Left lung (tissue), 10 donors: ENCODE measurements around the gene TNFRSF1B. TPM values are rescaled to one million over a fixed set of nuclear protein-coding genes. Genes with fewer than 3 reads are reported as not detected.

ENCODE experiments used
- ATAC-seq: fragments of 200-7000 bp; cut with Tn5 transposase; one replicate; pipeline ENCODE4 v1.9.1; 2020; ENCODE audit warnings: moderate library complexity
- DNase-seq, 4 donors: peaks; one replicate each; pipeline ENCODE4 v3.0.0-alpha.2; 2013 to 2020
- H3K27ac ChIP-seq, 2 donors: fragments of 200-600 bp; sonication (generic) in 1 of 2; one replicate each; pipeline versions ENCODE4 v1.5.0 to v1.8.0; 2020 to 2021
- H3K27me3 ChIP-seq, 2 donors: fragments of 200-600 bp; sonication (generic) in 1 of 2; one replicate each; pipeline versions ENCODE4 v1.5.0 to v1.8.0; 2020 to 2021
- H3K36me3 ChIP-seq, 2 donors: fragments of 200-600 bp; sonication (generic) in 1 of 2; one replicate each; pipeline versions ENCODE4 v1.5.0 to v1.8.0; 2020 to 2021
- H3K4me1 ChIP-seq, 2 donors: fragments of 200-600 bp; one replicate each; pipeline ENCODE4 v1.8.0; 2021
- H3K4me3 ChIP-seq, 2 donors: fragments of 200-600 bp; sonication (generic) in 1 of 2; one replicate each; pipeline versions ENCODE4 v1.5.0 to v1.8.0; 2020 to 2021; ENCODE audit warnings: mild to moderate bottlenecking in 1 of 2
- H3K9me3 ChIP-seq, 2 donors: fragments of 200-600 bp; sonication (generic) in 1 of 2; one replicate each; pipeline versions ENCODE4 v1.5.0 to v1.8.0; 2020 to 2021
- CTCF ChIP-seq, 2 donors: fragments of 200-600 bp; sonication (generic) in 1 of 2; IDR thresholded peaks; one replicate each; pipeline versions ENCODE4 v1.5.0 to v1.8.0; 2021; ENCODE audit warnings: antibody characterized with exemption in 2 of 2
- intact Hi-C, 2 donors: fragments of 100-400 bp; cut with DNase I; formaldehyde crosslinking; loops; one replicate each; pipeline versions ENCODE4 v1.11.2 to v1.14.2; 2022
- polyA plus RNA-seq, 6 donors: library from polyadenylated mRNA; unstranded; fragments of 120-200 nt; gene quantifications; one replicate each; pipeline ENCODE4 v1.2.1, GENCODE V29; 2013; ENCODE audit not compliant: insufficient read length in 6 of 6
- total RNA-seq, 2 donors: library from RNA; stranded (reverse); fragmentation: NEBNext Ultra II Directional; extraction: Animal tissue kit (Norgen Biotek cat#: 25700); gene quantifications; one replicate each; pipeline ENCODE4 v1.2.1, GENCODE V29; 2021
- donor health status: DM: no; HTN: yes; CAD: no.
- donor health status: DM: no; HTN: no; CAD: no.

TNFRSF1B gene
- total and polyA plus RNA-seq, 8 donors = 15.0 to 109 (median 17.9) TPM

- Histone ChIP-seq H3K36me3 (peaks cover 0 to 35% of the 10 kb centered on the region in 2 donors), H3K4me1 (peaks cover 41 to 93% of the 10 kb centered on the region in 2 donors), H3K27ac (peak overlapping the region; percentile 88 to 94), H3K9me3 (no peaks in the 10 kb centered on the region), H3K4me3 (peak overlapping the region in 1 of 2 donors; percentile 30), H3K27me3 (no peaks in the 10 kb centered on the region)
- DNase-seq (no peak), ATAC-seq (no peak)
- no peak for TF ChIP-seq CTCF (IDR thresholded peaks at IDR 0.05)
- intact Hi-C loops = no loop called here
Observed at GRCh38 chr1:12185036-12185917, 18.5 kb downstream of the TNFRSF1B start.

GRCh38 chr1:12185918-12186678, 19.3 kb downstream of the TNFRSF1B start:
- ATAC-seq = no peak
- no peak overlapping the region for H3K4me3 ChIP-seq

GRCh38 chr1:12186679-12186985, 19.8 kb downstream of the TNFRSF1B start:
- Histone ChIP-seq H3K4me1 (peaks cover 34 to 79% of the 10 kb centered on the region in 2 donors), H3K9me3 (no peaks in the 10 kb centered on the region), H3K4me3 (no peak overlapping the region), H3K27ac (peak overlapping the region in 1 of 2 donors; percentile 94), H3K27me3 (no peaks in the 10 kb centered on the region), H3K36me3 (peaks cover 0 to 35% of the 10 kb centered on the region in 2 donors)
- ATAC-seq = no peak
- no peak for DNase-seq
- intact Hi-C loops = no loop called here
- no peak for TF ChIP-seq CTCF (IDR thresholded peaks at IDR 0.05)

More at GRCh38 chr1:12185918-12186678, 19.3 kb downstream of the TNFRSF1B start:
- Histone ChIP-seq H3K36me3 (peaks cover 0 to 35% of the 10 kb centered on the region in 2 donors), H3K4me1 (peaks cover 34 to 84% of the 10 kb centered on the region in 2 donors), H3K27me3 (no peaks in the 10 kb centered on the region), H3K27ac (peak overlapping the region; percentile 88 to 94), H3K9me3 (no peaks in the 10 kb centered on the region)
- no peak for DNase-seq
- intact Hi-C loops = no loop called here
- no peak for TF ChIP-seq CTCF (IDR thresholded peaks at IDR 0.05)

- Histone ChIP-seq H3K36me3 (peaks cover 0 to 44% of the 10 kb centered on the region in 2 donors), H3K4me3 (no peak overlapping the region), H3K27me3 (no peaks in the 10 kb centered on the region), H3K27ac (peak overlapping the region in 1 of 2 donors; percentile 41), H3K9me3 (no peaks in the 10 kb centered on the region), H3K4me1 (peaks cover 30 to 73% of the 10 kb centered on the region in 2 donors)
- ATAC-seq (no peak), DNase-seq (no peak)
- intact Hi-C loops = no loop called here
- no peak for TF ChIP-seq CTCF (IDR thresholded peaks at IDR 0.05)
Observed at GRCh38 chr1:12188115-12188514, 21.3 kb downstream of the TNFRSF1B start.
